Astrocyte of the cerebellum (primary cell): Measurements from ENCODE around the gene ZFYVE19.

ENCODE experiments used
- DNase-seq: peaks from one replicate; pipeline ENCODE4 v3.0.0-alpha.2; 2011; ENCODE audit warnings: low read depth
- H3K4me3 ChIP-seq: 2 replicates; pipeline ENCODE4 v1.5.1; 2011; ENCODE audit warnings: mild to moderate bottlenecking, low read depth, low read length, moderate library complexity
- in situ Hi-C: cut with HindIII; loops from 2 replicates; pipeline ENCODE4 v1.10.0; 2017; ENCODE audit warnings: low sequenced_read_pairs
- TF ChIP-seq, protein P1 (sequence below): IDR thresholded peaks from 2 replicates; pipeline ENCODE4 v1.5.1; 2012; ENCODE audit warnings: low read length, low read depth, moderate library complexity, mild to moderate bottlenecking; ENCODE audit errors: missing control alignments

ZFYVE19 gene

DNA sequence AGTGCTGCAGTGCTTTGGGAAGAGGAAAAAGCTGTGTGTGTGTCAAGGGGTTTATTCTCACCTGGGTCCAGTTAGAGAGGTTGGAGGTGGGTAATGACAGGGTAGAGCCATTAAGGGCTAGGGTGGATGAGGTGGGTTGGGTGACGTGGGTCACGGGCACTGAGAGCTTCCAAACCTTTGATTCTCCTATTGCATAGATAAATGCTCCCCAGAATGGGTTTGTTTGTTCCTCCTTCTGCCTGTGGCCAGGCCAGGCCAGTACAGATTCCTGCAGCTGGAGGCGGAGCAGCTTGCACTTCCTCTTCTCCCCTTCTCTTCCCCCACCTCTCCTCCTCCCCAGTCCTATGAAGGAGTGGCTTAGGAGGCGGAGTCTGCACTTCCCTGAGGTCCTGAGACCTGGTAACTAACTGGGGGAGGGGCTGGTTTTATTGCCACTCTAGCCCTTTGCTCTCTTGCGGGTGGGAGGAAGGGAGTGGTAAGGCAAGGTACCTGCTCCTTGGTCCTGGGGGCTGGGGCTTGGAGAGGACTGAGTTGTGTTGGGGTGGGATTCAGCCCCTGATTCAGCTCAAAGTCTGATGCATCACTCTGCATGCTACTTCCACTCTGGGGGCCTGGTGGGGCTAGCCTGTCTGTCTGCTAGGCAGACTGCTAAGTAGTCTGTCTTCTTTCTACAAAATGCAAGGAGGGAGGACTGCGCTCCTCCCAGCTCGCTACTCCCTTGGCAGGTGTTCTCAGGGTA is 40.5 kb downstream of the ZFYVE19 start:
- no peak for DNase-seq
- H3K4me3 ChIP-seq: no peak overlapping the region
- in situ Hi-C loops: no loop called here
- TF ChIP-seq, protein P1, sequence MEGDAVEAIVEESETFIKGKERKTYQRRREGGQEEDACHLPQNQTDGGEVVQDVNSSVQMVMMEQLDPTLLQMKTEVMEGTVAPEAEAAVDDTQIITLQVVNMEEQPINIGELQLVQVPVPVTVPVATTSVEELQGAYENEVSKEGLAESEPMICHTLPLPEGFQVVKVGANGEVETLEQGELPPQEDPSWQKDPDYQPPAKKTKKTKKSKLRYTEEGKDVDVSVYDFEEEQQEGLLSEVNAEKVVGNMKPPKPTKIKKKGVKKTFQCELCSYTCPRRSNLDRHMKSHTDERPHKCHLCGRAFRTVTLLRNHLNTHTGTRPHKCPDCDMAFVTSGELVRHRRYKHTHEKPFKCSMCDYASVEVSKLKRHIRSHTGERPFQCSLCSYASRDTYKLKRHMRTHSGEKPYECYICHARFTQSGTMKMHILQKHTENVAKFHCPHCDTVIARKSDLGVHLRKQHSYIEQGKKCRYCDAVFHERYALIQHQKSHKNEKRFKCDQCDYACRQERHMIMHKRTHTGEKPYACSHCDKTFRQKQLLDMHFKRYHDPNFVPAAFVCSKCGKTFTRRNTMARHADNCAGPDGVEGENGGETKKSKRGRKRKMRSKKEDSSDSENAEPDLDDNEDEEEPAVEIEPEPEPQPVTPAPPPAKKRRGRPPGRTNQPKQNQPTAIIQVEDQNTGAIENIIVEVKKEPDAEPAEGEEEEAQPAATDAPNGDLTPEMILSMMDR: no peak

DNA sequence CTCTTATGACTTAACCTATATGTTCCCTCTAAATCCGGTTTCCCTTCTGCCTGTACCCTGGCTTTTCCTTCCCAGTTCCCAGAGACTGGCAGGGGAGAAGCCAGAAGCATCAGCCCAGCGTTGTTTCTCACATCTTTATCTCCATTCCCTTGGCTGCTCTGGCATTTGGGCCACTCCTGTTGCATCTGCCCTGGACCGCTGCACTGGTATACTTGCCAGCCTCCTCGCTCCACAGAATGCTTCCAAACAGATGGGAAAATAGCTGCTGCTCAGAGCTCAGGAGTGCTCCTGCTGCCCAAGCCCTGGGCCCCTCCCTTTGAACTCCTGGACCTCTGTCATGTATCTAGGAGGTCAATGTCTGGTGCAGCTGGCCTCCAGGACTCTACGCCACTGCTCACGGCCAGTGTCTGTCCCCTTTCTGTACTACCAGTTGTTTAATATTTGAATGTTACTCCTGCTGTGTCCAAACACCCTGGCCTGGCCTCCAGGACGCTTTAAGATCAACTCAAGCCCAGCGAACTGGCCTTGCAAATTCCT is 43.8 kb downstream of the ZFYVE19 start:
- DNase-seq: no peak
- TF ChIP-seq, protein P1: no peak
- in situ Hi-C loops: no loop called here
- no peak overlapping the region for H3K4me3 ChIP-seq

DNA sequence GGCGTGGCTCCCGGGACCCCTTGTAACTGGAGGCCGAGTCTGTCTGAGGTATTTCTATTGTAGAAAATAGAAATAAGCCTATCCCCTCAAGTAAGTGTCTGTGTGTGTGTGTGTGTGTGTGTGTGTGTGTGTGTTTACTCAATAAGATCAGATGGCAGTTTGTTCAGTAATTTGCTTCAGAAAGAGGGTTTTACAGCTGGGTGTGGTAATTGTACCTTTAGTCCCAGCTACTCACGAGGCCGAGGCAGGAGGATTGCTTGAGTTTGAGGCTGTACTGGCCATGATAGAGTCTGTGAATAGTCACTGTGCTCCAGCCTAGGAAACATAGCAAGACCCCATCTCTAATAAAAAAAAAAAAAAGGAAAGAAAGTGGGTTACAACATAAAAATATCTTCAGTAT is 45.6 kb downstream of the ZFYVE19 start:
- DNase-seq: no peak
- H3K4me3 ChIP-seq: no peak overlapping the region
- in situ Hi-C loops: no loop called here
- TF ChIP-seq, protein P1: no peak

DNA sequence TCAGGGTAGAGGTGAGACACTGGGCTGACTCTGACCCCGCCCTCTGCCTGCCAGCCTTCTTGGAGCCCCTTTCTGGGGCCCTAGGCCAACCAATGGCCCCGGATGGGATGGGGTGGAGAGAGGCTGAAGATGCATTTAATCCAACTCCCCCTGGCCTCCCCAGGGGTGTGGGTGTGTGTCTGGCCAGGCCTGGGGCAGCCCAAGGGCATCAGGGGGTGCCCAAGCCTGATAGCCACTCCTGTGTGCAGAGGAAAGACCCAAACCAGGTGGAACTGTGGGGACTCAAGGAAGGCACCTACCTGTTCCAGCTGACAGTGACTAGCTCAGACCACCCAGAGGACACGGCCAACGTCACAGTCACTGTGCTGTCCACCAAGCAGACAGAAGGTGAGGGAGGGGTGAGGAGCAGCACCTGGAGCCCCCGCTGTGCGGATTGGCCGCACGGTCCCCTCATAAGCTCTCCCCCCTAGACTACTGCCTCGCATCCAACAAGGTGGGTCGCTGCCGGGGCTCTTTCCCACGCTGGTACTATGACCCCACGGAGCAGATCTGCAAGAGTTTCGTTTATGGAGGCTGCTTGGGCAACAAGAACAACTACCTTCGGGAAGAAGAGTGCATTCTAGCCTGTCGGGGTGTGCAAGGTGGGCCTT is 46.5 kb downstream of the ZFYVE19 start:
- H3K4me3 ChIP-seq: no peak overlapping the region
- in situ Hi-C loops: no loop called here
- TF ChIP-seq, protein P1: no peak
- no peak for DNase-seq

DNA sequence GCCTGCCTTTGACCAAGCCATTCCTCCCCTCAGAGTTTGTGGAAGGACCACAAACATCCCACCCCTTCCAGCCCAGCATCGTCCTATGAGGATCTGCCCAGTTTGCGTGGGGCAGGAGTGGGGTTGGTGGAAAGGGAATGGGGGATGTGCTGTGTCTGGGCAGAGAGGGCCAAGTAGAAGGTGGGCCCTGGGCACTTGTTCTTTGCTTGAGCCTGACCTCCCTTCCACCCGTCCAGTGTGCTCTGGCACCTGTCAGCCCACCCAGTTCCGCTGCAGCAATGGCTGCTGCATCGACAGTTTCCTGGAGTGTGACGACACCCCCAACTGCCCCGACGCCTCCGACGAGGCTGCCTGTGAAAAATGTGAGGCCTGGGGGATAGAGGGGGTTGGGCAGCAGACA is 47.3 kb downstream of the ZFYVE19 start:
- DNase-seq: no peak
- H3K4me3 ChIP-seq: no peak overlapping the region
- TF ChIP-seq, protein P1: no peak
- in situ Hi-C loops: no loop called here

DNA sequence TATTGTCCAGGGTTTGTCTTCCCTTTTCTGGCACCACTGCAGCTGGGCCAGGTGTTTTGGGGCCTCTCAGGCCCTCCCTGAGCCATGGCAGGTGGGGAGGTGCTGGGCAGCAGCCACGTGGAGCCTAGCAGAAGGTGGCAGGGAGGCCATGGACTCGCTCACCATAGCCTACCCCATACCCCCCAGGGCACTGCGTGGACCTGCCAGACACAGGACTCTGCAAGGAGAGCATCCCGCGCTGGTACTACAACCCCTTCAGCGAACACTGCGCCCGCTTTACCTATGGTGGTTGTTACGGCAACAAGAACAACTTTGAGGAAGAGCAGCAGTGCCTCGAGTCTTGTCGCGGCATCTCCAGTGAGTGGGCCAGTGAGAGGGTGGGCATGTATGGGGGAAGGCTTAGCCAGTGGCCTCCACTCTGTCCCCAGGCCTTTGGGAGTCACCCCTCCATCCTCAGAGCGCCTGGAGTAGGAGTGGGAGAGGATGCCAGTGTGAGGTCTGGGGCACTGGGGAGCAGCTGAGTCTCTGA is 48.9 kb downstream of the ZFYVE19 start:
- in situ Hi-C loops: no loop called here
- TF ChIP-seq, protein P1: no peak
- no peak for DNase-seq
- H3K4me3 ChIP-seq: no peak overlapping the region
